Epithelial cell of esophagus (primary cell): ENCODE measurements around the gene PPP2R2B.

Experiments
- DNase-seq: peaks from one replicate; pipeline ENCODE4 v3.0.0; 2010; ENCODE audit warnings: low read depth
- H3K4me3 ChIP-seq: 2 replicates; pipeline ENCODE4 v1.5.1; 2011; ENCODE audit warnings: mild to moderate bottlenecking, low read length, control low read depth
- TF ChIP-seq, protein P1 (sequence below): IDR thresholded peaks from 2 replicates; pipeline ENCODE4 v1.5.1; 2011; ENCODE audit warnings: low read depth, mild to moderate bottlenecking, low read length, control low read depth, inconsistent platforms; ENCODE audit not compliant: insufficient read depth; ENCODE audit errors: missing control alignments

PPP2R2B gene

DNA sequence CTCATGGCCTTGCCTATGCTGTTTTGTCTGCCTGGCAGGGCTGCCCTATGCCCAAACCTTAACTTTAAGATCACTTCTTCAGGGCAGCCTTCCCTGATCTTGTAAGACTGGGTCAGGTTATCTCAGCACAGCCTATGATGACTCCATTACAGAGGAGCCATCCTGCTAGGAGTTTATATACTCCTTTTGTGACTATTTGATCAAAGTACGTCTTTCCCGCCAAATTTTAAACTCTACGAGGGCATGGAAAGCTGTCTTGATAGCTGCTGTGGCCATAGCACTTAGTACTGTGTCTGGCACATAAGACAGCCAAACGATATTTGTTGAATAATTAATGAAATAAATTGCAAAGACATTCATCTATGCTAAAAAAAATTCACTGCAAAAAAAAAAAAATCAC, 60.6 kb downstream of the PPP2R2B start:
- TF ChIP-seq, protein P1, sequence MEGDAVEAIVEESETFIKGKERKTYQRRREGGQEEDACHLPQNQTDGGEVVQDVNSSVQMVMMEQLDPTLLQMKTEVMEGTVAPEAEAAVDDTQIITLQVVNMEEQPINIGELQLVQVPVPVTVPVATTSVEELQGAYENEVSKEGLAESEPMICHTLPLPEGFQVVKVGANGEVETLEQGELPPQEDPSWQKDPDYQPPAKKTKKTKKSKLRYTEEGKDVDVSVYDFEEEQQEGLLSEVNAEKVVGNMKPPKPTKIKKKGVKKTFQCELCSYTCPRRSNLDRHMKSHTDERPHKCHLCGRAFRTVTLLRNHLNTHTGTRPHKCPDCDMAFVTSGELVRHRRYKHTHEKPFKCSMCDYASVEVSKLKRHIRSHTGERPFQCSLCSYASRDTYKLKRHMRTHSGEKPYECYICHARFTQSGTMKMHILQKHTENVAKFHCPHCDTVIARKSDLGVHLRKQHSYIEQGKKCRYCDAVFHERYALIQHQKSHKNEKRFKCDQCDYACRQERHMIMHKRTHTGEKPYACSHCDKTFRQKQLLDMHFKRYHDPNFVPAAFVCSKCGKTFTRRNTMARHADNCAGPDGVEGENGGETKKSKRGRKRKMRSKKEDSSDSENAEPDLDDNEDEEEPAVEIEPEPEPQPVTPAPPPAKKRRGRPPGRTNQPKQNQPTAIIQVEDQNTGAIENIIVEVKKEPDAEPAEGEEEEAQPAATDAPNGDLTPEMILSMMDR, result no peak
- no peak for DNase-seq
- no peak overlapping the region for H3K4me3 ChIP-seq

DNA sequence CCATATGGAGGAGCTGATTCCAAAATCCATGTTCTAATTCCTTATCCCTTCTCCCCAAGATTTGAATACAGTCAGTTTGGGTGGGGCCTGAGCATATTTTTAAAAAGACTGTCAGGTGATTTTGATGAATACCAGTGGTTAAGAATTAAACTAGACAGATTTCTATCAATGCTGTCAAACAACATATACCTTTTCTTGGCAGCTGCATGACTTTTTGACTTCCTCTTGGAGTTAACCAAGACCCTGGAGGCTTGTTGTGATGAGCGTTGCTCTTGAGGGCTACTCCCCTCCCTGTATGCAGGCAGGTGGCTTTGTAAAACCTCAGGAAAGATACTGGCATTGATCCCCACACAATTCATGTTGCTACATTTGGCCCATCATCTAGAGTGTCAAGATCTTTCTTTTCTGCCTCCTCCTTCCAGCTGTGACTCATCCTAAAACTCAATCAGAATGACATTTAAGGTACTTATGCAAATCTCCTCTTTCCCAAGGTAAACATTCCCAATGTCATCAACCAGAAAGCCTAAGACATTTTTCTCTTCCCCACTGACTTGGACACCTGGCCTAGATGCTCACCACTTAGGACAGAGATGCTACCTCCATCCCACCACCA, 61.7 kb downstream of the PPP2R2B start:
- TF ChIP-seq, protein P1, result no peak
- no peak overlapping the region for H3K4me3 ChIP-seq

DNA sequence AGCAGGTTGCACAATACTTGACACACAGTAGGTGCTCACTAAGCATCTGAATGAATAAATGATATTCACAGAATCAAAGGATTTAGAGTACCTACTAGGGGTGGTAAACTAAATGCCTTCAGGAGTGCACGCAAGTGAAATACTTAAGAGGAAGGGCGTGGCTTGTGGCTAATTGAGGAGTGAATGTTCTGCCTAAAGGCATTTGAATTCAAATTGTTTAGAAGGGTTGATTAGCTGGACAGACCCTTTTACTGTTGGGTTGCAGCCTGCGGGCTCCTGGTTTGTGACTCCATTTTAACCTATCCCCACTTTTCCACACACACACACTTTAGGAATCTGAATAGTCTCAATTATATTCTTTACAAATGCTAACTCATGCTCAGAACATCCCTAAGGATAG, 63.1 kb downstream of the PPP2R2B start:
- peak; percentile 28 for DNase-seq
- H3K4me3 ChIP-seq, result no peak overlapping the region
- TF ChIP-seq, protein P1, result no peak

More for the DNA sequence above, 61.7 kb downstream of the PPP2R2B start:
- DNase-seq, result no peak

GRCh38 chr5:146813346-146814157, 65.0 kb downstream of the PPP2R2B start:
- TF ChIP-seq, protein P1, result no peak
- H3K4me3 ChIP-seq, result no peak overlapping the region

GRCh38 chr5:146805081-146805480, 73.5 kb downstream of the PPP2R2B start:
- no peak overlapping the region for H3K4me3 ChIP-seq
- peak; percentile 58 for DNase-seq
- TF ChIP-seq, protein P1, result no peak

More at GRCh38 chr5:146813346-146814157, 65.0 kb downstream of the PPP2R2B start:
- DNase-seq, result no peak

GRCh38 chr5:146802945-146803522, 75.5 kb downstream of the PPP2R2B start:
- no peak overlapping the region for H3K4me3 ChIP-seq
- DNase-seq, result no peak
- TF ChIP-seq, protein P1, result no peak
